HG03196 (cell line): ENCODE results near the gene UBE2A.

ENCODE experiments used
- ATAC-seq: cut with Tn5 transposase; IDR thresholded peaks from one replicate; pipeline ENCODE4 v1.9.1; 2021; ENCODE audit not compliant: unreplicated experiment

The UBE2A gene

GRCh38 chrX:119574394-119575266 is at the start of gene UBE2A:
TSS of gene UBE2A (plus strand) at chrX:119574563. CDS start at chrX:119574712, 149 bp downstream.
- peak; percentile 76 for ATAC-seq

- ATAC-seq: no peak
Measured at GRCh38 chrX:119529345-119530276, 44.8 kb upstream of the UBE2A start.

DNA sequence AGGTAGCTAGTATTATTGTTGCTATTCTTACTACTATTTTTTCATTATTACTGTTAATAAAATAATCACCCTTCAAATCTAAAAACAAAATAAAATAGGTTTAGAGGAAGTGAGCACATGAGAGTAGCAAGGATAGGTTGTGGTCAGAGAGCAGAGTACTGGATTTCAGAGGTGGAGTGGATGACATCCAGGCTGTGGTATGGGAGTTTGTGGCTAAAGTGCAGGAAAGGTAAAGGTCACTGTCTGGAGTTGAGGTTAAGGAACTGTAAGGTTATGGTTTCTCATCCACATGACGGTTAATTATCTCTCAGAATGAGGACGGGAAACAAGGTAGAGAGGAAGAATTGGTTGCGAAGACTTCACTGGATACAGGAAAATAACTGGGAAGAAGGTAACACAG is 36.9 kb upstream of the UBE2A start:
- ATAC-seq: no peak

- ATAC-seq: no peak
Measured at GRCh38 chrX:119539872-119540271, 34.5 kb upstream of the UBE2A start.

- ATAC-seq: no peak
Measured at GRCh38 chrX:119541188-119541587, 33.2 kb upstream of the UBE2A start.

DNA sequence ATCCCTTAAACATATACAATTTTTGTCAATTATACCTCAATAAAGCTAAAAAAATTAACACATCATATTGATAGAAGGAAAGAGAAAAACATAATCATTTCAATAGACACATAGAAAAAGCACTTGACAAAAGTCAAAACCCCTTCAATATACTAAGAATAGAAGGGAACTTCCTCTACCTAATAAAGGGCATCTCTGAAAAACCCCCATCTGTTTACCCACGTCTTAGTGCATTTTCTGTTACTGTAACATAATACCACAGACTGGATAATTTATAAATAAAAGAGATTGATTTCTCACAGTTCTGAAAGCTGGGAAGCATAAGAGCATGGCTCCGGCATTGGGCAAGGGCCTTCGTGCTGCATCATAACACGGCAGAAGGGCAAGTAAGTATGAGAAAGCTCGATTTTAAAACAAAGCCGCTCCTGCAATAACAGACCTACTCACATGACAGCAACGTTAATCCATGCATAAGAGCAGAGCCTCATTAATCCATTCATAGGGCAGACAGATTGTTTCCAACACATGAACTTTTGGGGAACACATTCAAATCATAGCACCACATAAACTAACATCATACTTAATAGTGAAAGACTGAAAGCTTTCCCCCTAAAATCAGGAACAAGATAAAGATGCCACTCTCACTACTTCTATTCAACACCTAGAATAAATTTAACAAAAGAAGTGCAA is 24.9 kb upstream of the UBE2A start:
- ATAC-seq: no peak

- ATAC-seq: no peak
Measured at GRCh38 chrX:119552508-119552907, 21.9 kb upstream of the UBE2A start.

GRCh38 chrX:119565107-119565663 is 9.2 kb upstream of the UBE2A start, which contains the start of gene STEEP1:
TSS of gene STEEP1 (minus strand) at chrX:119565409. CDS start at chrX:119565355, 54 bp downstream.
- peak; percentile 94 for ATAC-seq

DNA sequence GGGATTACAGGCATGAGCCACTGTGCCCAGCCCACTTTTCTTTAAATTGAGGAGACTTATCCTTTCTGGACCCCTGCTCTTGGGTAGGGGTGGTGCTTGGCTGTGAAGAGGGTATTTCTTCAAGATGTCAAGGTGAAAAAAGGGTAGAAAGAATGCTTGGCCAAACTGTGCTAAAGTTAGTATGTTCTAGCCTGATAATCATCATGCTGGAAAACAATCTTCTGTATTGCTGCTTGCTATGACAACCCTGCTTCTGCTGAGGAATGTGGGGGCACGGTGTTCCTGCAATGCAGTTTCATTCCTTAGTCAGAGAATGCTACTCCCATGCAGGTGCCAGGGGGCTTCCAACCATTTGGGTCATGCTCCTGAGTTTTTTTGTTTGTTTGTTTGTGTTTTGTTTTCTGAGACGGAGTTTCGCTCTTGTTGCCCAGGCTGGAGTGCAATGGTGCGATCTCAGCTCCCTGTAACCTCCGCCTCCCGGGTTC is 4.0 kb upstream of the UBE2A start:
- no peak for ATAC-seq

GRCh38 chrX:119573222-119573621 is 1.1 kb upstream of the UBE2A start:
- ATAC-seq: no peak

GRCh38 chrX:119573840-119574393 is 446 bp upstream of the UBE2A start:
- no peak for ATAC-seq

GRCh38 chrX:119579414-119579813 is 5.1 kb downstream of the UBE2A start:
- ATAC-seq: no peak

GRCh38 chrX:119583431-119584059 is 9.2 kb downstream of the UBE2A start:
- ATAC-seq: no peak

DNA sequence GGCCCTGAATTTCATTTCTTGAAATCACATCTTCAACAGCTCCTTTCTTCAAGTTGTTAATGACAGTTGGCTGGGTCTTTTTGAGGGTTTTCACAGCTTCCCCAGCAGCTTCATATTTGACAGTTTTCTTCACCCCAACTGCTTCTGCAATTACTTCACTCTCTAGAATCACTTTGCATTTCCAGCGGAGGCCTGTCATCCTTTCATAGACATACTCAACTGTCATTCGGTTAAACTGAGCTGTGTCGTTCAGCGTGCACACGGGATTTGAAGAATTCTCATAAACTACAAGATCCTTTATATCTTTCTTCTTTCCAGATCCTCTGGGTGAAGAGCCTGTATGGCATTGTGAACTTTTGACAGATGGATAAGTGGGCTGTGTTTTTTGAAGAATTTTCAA is 15.4 kb downstream of the UBE2A start:
- ATAC-seq: no peak

DNA sequence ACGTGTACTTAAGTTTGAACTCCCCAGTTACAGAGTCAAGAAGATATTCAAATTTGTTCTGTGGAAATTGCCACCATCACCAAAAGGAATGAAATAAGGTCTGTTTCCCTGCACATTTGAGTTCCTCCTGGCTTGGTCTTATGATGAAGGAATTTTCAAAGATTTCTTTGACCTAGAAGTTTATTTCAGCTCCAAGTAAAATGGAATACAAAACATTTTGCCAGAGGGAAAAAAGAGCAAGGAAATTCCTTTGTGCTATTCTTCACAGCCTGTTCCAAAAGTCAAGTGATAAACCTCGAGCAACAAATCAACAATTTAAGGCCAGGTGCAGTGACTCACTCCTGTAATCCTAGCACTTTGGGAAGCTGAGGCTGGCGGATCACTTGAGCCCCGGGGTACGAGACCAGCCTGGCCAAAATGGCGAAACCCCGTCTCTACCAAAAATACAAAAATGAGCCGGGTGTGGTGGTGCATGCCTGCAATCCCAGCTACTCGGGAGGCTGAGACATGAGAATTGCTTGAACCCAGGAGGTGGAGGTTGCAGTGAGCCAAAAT is 28.4 kb downstream of the UBE2A start:
- no peak for ATAC-seq

GRCh38 chrX:119604766-119605463 is 30.6 kb downstream of the UBE2A start:
- no peak for ATAC-seq

GRCh38 chrX:119605464-119606279 is 31.3 kb downstream of the UBE2A start:
- ATAC-seq: peak; percentile 29
